Activated CD4-positive, alpha-beta T cell treated with anti-CD3 and anti-CD28 coated beads for 48 hours (primary cell): ENCODE results near the gene GNG12.

Experiments used
- DNase-seq: peaks from one replicate; pipeline ENCODE4 v3.0.0-alpha.2; 2020

The GNG12 gene

DNA sequence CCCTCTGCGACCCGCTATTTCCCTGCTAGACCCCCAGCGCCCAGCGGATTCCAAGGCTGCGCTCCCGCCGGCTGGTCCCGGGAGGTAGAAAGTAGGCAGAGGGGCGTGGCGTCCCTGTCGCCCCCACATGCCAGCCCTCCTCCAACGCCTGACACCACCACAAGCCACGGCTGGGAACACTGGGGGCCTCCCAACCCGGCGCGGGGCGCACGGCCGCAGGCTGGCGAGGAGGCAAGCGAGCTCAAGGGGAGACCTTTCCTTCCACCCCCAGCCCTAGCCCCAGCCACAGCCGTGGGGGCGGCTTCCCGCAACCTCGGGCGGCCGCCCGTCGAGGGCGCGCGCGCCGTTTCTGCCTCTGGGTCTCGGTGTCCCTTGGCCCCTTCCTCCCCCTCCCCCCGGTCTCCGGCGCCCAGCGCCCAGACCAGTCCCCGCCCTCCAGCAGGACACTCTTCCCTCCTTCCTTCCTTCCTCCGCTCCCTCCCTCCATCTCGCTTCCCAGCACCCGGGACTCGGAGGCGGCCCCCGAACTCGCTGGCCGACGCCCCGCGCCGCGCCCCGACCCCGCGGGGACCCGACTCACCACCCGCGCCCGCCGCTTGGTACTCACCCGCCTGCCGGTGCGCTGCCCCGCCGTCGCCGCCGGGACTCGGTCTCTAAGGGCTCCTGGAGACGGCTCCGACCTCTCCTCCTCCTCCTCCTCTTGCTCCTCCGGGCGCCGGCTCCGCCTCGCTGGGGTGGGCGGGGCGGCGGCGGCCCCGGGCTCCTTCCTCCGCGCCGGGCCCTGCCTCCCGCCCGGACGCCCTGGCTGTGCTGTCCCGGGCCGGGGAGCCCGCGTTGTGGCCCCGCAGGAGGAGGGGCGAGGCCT, at the start of gene GNG12:
GNG12 (minus strand) TSS at position 731 of the 865 bp plus-strand sequence. CDS start 125,781 bp downstream, outside the sequence.
- peak; percentile 47 for DNase-seq

DNA sequence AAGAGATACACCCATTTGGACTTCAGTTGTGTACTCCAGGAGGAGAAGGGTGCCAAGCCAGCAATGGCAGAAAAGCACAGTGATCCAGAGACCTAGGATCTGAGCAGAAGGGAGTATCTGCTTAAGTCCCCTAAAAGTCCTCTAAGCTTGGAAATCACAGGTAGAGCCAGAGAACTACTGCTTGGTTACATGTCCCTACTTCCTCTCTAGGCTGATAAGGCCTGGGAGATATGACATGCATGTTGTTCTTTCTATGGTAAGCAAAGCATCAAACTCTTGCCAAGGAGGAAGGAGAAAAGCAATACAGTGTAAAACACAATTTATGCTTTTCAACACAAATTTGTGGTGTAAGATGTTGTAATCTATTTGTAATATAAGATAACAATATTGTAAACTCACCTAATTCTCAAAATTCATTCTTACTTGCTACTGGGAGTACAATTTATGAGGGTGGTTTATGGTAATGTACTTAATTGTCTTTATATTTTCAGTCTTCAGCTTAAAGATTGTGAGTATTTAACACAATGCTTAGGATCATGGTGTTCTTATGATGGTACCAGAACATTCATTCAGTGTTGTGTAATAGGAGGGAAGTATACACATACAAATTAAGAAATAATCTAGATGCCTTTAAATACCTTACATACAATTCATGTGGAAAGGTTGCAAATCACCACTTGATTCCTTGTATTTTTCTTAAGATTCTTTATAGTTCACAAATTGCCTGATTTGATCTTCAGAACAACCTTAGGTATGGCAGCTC, 49.1 kb upstream of the GNG12 start:
- no peak for DNase-seq

DNA sequence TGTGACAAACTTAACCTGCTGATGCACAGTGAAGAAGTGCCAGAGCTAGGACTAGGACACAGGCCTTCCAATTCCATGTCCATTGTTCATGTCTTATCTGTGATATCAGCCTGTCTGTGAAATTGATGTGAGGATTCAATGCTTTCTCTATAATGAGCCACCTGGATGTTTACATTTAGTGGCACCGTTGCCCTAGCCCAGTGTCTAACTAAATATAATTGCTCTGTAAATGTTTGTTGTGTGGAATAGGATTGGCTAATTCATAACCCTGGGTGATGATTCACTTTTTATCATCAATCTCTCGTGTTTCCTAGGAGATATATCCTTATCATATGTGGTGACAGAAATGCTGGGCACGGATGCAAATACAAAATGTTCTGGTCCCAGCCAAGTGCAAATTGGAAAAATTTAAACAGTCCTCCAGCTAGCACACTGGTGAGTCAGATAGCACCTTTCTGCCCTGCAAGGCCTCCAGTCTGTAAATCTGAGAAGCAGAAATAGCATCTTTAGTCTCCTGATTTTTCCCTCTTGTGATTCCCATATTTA, 46.9 kb upstream of the GNG12 start:
- DNase-seq = no peak

DNA sequence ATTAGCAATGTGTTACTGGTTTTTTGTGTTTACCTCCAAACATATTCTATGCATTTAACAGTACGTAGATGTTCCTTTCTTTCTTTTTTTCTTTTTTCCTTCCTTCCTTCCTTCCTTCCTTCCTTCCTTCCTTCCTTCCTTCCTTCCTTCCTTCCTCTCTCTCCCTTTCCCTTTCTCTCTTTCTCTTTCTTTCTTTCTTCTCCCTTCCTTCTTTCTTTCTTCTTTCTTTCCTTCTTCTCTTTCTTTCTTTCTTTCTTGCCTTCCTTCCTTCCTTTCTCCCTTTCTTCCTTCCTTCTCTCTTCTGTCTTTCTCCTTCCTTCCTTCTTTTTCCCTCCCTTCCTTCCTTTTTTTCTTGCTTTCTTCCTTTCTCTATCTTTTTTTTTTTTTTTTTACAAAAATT, 46.2 kb upstream of the GNG12 start:
- DNase-seq = no peak

- no peak for DNase-seq
Measured at GRCh38 chr1:67874501-67875111, 41.3 kb upstream of the GNG12 start.

DNA sequence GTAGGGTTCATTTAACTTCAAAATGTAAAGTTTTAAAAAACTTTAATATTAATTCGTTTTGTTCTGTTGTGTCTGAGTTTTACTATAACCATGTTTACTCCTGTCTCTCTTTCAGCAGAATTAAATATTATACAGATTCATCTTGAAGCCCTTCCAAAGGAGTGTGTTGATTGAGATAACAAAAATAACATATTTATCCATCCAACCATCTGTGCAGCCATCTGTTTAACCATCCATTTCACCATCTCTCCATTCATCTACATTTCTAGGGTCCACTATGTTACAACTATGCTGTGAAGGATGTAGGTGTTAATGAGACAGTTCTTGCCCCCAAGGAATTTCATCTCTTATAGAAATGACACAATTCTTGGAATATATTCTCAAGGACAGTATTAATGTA, 36.0 kb upstream of the GNG12 start:
- no peak for DNase-seq

GRCh38 chr1:67863637-67864036, 30.4 kb upstream of the GNG12 start:
- DNase-seq = no peak

DNA sequence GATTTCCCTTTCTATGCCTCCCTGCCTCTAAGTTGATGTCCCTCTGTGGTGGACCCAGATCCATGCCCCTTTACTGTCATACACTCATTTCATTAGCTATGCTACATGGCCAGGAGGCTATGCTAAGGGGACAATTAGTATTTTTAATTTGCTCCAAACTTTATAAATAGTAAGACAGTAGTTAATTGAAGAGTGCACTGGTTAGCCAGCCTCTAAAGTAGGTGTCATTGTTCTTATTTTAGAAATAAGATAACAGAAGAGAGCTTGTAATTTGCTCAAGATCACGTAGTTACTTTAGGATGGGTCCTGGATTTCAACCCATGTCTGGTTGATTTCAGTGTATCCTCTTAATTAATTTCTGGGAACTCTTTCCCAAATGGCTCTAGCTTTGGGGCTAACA, 29.4 kb upstream of the GNG12 start:
- no peak for DNase-seq

DNA sequence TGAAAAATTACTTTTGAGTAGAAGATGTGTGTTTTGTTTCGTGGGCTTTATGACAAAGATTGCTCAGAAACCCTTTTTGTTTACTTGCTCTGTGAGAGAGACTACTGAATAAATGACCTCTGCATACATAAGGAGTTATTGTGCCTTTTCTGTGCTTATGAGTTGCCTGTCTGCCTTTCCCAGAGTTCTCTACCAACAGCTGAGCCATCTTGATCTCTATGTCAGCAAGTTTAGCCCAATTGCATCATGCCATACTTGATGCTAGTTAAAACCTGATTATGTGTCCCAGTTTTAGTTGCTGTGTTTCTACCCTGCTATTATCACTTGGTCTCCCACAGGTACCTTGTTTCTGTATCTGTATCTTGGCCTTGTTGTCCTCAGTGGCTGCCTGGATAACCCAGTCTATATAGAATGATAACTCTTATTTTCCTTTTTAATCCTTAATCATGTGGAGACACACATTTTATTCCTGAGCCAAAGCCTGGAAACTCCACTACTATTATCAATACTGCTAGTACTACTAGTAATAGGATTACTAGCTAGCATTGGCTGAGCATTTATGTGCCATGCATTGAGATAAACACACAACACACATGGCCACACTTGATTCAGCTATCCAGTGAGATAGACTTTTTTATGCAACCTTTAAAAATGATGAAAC, 28.7 kb upstream of the GNG12 start:
- no peak for DNase-seq

DNA sequence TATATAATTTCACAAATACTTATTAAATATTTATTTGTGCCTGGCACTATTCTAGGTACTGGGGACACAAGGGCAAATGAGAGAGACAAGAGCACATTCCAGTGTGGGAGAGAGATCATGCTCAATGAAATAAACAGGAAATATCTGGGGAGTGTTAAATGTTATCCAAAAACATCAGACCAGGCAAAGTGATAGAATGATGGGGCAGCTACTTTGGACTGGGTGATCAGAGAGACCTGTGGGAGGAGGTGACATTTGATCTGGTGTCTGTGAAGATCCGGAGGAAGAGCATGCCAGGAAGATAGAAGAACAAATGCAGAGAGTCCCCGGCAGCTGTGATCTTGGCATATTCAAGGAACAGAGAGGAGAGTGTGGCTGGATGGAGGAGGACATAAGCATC, 27.5 kb upstream of the GNG12 start:
- DNase-seq = no peak

DNA sequence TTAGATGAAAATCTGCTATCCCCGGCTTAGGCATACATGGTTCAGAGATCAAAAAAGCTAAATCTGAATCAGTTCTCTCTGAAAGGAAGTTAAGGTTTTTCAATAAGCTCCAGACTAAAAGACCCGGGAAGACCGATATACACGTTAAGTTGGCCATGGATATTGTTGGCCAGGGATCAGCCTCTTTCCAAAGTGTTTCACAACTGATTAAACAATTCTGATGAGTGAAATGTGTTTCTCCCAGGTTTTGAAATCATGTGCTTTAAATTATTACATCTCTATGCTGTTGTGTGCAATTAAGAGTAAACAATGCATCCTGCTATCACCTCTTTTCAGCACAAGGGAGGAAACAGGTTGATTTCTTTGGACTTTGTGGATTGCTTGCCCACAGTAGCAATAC, 23.7 kb upstream of the GNG12 start:
- DNase-seq = no peak

GRCh38 chr1:67855961-67856360, 22.7 kb upstream of the GNG12 start:
- DNase-seq = no peak

DNA sequence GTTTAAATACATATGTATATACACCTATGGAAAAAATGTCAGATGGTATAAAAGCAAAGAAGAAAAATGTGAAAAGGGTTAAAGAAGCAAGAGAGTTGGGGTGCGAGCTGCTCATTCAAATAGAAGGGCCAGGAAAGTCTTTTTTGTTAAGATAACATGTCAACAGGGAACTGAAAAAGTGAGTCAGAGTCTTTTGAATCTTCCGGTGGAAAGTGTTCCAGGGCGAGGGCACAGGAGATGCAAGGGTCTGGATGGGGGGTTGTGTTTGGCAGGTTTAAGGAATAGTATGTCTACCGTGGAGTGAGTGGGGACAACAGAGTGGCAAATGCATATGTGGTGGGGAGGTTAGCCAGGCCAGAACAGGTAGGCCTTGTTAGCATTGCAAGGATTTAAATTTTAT, 22.2 kb upstream of the GNG12 start:
- DNase-seq = no peak

DNA sequence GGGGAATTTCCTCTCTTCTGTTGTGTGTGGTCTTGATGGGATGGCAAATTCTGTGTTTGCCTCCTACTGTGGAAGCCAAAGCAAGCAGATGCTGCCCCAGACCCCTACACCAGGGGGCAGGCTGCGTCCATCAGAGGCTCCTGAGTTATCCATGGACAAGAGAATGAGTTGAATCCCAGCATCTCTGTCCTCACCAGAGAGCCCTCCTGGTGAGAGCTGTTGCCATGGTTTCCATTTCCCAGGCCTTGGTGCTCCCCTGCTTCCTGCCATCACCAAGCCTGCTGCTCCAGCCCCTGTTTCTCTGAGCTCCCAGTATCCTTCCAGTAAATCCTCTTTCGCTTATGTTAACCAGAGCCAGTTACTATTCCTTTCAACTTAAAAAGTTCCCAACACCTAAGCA, 20.4 kb upstream of the GNG12 start:
- peak; percentile 29 for DNase-seq

DNA sequence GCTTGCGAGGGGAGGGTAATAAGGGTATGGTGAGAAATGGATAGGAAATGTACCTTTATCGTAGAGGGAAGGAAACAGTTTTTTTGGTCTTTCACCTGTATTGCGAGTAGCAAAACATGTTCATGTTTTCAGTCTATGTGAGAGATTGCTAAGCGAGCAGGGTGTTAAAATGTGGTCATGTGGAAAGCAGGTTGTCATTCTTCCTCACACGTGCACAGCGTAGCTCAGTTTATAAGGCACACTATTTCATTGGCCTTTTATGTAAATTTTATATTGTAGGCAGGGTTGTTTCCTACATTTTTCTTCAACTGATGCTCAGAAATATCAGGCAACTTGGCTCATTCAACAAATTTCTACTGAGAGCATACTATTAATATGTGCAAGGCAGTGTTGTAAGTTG, 18.5 kb upstream of the GNG12 start:
- no peak for DNase-seq

- peak; percentile 20 for DNase-seq
Measured at GRCh38 chr1:67850611-67851075, 17.4 kb upstream of the GNG12 start.

GRCh38 chr1:67850151-67850551, 16.9 kb upstream of the GNG12 start:
- DNase-seq = peak; percentile 5

- DNase-seq = no peak
Measured at GRCh38 chr1:67847466-67847865, 14.2 kb upstream of the GNG12 start.

- no peak for DNase-seq
Measured at GRCh38 chr1:67846538-67846937, 13.3 kb upstream of the GNG12 start.

DNA sequence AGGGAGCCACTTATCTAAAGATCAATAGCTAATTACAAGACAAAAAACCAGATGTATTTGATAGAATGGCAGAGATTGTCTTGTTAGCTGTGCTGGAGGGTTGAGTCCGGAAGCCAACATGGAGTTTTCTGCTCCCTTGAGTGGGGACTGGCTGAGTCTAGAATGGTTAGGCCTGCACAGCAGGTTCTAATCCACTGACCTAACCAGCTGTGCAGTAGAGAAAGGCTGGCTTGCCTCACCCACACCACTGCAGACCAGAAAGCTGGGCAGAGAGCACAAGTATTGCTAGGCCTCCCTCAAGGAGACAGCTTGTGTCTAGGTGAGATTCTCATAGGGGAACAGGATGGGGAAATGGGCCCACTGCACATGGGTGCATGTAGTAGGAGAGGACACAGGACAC, 11.7 kb upstream of the GNG12 start:
- no peak for DNase-seq

- DNase-seq = no peak
Measured at GRCh38 chr1:67843746-67844145, 10.5 kb upstream of the GNG12 start.

GRCh38 chr1:67843331-67843730, 10.1 kb upstream of the GNG12 start:
- DNase-seq = no peak

DNA sequence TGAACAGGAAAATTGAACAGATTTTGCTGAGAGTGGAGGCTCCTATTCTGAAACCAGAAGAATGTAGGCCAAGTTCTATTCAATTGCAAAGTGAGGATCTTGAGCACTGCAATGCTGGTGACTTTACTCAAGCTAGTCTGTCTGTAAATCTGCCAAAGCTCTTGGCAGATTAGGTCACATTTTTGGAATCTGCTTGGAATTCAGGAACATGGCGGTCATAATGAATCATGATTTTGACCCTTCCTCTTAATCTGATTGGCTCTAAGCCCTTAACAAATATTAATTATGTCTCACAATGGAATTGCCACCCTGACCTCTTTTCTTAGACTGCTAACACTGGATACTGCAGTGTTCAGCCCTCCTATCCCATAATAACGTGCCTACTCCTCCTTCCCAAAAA, 7.2 kb upstream of the GNG12 start:
- no peak for DNase-seq
